SIG-M5 (cell line): ENCODE measurements around the gene RNF217.
"Not testable (repeated sequence)": the region's sequence is repeated elsewhere in the genome, so short reads cannot be mapped to it uniquely, and the experiment has no call there.

Experiments
- DNase-seq: peaks from one replicate; lab custom pipeline; 2025; lab: John Stamatoyannopoulos, UW

Gene RNF217

DNA sequence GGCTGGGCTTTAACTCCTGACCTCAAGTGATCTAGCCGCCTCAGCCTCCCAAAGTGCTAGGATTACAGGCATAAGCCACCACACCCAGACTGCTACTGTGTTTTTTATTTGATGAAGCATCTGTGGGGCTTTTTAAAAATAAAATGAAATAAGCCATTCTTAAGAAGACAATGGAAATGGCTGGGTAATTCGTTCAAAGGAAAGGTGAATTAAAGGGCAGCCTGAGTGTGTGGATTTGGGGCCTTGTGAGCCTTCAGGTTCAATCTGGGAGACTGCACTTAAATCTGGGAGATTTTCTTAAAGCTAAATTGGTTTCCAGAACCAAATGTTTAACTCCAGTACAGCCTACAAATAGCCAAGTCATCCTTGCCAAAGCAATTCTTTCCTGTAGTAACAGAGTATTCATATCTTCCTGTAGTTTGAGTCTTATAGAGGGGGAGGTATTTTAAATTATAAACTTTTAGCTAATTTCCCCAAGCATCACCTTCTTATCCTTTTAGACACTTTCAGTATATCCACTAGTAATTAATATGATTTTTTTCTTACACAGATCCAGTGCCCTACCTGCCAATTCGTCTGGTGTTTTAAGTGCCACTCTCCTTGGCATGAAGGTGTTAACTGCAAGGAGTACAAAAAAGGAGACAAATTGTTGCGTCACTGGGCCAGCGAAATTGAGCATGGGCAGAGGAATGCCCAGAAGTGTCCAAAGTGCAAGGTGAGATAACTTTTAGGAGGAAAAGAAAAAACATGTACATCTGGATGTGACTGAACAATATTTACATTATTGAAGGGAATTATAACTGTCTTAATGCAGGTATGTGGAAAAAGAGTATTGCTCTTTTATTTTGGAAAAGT lies 95.4 kb downstream of the RNF217 start:
- no peak for DNase-seq

DNA sequence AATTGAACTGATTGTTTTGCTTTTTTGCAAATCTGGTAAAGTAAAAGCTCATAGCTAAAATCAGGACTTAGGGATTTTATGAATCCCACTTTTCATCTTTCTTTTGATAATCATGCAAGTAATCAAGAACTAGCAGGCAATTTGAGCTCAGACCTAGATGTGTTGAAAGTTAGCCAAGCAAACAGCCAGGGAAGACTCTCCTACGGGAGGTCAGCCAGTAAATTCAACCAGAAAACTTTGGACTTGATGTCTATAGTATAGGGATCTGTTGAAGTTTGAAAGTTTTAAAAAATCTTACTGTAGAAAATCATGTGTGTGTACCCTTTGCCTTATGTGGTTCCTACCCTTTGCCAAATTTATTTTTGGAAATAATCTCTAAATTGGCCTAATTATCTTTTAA lies 96.3 kb downstream of the RNF217 start:
- no peak for DNase-seq

DNA sequence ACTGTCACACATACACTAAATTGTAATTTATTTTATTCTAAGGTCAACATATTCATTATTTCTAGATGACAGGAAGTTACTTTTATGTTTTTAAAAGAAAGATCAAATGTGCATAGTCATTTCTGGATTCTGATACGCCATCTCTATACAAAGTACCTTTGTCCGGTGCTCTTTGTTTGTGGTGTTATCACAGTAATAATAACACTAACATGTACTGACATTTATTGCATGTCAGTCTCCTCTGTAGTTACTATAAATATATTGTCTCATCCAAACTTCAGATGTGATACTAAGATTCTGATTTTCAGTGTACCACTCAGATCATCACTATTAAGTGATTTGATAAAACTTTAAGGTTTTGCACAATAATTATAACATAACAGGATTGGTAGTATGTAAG lies 101.1 kb downstream of the RNF217 start:
- no peak for DNase-seq

DNA sequence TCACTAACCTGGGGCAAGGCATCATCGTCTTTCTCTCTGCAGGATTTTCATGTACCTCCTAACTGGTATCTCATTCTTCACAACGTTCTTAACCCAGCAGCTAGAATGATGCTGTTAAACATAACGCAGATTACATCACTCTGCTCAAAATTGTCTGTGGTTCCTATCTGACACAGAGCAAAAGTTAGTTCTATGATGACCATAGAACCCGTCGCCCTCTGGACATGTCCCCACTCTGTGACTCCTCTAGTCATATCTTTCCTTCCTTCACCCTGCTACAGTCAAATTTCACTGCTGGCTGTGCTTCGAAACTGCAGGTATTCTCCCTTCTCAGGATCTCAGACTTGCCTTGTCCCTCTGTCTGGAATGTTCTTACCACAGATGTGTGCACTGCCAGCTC lies 103.9 kb downstream of the RNF217 start:
- DNase-seq, result no peak

DNA sequence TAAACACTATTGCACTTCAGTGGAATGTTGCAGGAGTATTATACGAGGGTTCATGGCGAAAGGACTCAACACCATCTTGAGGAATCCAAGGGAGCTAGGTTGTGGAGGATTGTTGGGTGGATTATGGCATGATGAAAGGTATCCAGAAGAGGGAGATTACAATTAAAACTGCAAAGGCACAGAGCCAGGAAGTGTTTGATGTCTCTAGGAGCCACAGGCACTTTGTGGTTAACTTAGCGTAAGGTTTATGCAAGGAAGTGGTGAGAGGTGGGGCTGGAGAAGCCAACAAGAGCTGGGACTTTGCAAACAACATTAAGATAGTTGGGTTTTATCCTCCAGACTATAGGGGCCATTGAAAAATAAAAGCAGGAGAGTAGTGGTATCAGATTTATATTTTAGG lies 104.7 kb downstream of the RNF217 start:
- DNase-seq, result no peak

DNA sequence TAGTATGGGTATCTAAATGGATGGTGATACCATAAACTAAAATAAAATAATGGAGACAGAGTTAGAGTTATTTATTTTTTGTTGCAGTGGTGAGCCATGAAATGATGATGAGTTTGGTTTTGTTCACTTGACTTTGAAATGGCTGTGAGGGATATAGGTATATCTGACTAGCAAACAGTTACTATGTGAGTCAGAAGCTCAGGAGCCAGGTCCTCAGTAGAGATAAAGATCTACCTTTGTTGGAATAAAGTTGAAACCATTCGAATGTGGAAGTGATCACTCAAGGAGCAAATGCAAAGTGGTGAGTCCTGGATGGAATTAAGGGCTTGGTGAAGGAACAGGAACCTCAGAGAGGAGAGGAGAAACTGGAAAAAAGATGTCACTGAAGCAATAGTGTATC lies 105.3 kb downstream of the RNF217 start:
- DNase-seq, result no peak

DNA sequence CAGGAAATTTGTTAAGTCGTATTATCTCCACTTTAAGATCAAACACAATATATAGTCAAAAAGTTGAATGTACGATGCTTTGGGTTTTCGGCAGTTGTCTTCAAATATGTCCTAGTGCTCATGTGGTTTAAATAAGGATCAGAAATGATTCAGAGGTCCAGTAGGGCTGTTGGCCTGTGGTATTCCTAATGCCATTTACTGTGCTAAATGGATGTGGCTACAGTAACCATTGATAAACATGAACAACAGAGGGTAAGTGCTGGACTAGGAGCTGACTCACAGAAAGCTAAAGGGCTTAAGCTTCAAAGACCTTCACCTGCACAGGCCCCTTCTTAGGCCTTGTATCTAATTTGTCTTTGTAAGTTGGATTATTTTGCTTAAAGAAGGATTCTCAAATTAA lies 110.8 kb downstream of the RNF217 start:
- DNase-seq, result no peak

DNA sequence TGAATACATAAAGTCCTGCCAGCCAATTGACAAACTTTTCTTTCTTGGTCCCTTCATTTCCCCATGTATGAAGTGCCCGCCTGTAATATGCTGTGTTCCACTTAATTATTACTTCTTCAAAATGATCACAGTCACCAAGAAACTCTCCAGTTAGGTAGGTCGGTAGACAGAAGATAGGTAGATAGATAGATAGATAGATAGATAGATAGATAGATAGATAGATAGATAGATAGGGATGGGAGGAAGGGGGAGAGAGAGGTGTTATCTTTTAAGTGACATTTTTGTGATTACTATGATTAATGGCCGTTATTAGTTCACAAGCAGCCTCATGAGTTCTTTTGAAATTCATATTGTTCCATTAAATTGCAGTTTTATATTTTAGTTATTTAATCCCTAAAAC lies 111.9 kb downstream of the RNF217 start:
- no peak for DNase-seq

DNA sequence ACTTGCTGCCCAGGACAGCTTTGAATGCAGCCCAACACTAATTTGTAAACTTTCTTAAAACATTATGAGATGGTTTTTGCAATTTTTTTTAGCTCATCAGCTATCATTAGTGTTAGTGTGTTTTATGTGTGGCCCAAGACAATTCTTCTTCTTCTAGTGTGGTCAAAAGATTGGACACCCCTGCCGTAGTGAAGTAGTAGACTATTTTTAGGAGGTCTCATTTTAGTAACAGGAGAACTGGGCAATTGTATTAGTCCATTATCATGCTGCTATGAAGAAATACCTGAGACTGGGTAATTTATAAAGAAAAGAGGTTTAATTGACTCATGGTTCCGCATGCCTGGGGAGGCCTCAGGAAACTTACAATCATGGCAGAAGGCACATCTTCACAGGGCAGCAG lies 112.8 kb downstream of the RNF217 start:
- not testable (repeated sequence) for DNase-seq

DNA sequence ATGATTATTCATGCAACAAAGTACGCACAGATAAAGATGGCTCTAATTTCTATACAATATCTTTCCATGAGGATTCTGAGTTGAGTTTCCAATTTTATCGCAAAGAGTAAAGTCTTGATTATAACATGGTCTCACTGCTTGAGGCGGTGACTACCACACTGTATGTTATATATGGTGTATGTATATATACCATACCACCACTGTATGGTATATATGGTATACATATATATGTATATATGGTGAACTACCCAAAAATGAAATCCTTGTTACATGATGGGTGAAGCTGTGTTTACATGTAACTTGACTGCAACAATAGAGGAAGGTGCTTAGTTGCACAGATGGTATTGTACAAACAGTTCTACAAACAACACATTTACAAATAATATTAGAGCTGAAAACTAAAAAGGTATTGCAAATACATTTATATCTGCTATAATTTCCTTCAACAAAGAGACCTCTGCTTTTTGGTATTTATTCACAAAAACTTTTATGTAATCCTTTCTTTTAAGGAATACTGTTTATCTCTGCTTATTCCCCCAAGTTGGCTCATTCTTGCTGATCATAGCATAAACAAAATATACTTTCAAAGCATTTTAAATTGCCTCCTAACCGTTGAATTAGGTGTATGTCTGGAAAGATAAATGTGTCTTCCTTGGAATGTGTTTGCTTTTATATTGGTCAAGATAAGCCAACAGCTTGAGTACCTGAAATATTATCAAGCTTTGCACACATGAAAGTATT lies 113.7 kb downstream of the RNF217 start:
- no peak for DNase-seq

DNA sequence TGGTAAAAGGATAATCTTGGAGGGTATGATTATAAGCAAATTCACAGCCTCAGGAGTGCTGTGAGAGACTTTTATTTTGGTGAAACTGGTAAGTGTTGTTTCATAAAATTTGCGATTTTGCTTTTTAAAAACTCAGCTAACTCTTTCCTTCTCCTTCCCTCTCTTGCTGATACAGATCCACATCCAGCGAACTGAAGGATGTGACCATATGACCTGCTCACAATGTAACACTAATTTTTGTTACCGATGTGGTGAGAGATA lies 114.2 kb downstream of the RNF217 start:
- no peak for DNase-seq

DNA sequence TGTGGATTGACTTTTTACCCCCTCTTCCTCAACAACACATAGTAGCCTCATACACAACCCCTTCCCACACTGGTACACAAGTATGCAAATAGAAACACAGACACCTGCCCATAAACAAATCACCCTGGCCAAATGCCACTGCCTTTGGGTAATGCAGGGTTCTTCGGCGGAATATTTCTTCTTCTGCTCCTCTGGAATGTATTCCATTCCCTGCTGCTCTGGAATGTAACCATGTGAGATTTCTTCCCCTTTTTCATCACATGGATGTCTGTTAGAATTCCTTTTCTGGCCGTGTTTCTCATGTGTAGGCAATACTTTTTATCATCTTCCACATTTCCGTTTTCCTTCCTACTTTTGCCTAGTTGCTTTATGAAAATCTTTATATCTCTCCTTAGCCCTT lies 115.2 kb downstream of the RNF217 start:
- DNase-seq, result no peak

DNA sequence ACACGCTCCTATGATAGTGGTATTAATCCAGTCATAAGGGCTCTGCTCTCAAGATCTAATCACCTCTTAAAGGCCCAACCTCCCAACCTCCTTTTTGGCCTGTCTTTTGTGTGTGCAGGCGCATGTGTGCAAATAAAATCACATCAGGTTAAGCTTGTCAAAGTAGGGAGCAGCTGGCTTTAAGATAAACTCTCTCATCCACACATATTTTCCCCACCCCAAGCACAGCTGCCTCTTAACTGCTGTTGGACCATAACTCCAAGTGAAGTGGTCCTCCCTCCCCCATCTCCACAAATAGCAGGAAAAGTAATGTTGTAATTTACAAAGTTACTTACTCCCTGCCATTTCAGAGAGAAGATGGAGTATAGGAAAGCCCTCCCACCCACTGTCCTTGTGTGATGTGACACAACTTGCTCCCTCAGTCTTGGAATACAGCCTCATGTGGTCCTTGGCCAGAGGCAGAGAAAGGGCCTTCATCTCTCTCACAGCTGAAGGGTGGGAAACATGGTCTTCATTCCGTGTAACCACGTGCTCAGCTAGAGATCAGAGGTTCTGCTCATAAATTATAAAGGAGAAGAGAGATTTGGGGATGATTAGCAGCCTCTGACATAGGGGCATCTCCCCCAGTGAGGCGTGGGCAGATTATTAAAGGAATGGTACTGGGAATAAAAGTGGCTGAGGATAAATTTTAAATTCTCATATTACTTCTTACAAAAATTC lies 116.5 kb downstream of the RNF217 start:
- no peak for DNase-seq

DNA sequence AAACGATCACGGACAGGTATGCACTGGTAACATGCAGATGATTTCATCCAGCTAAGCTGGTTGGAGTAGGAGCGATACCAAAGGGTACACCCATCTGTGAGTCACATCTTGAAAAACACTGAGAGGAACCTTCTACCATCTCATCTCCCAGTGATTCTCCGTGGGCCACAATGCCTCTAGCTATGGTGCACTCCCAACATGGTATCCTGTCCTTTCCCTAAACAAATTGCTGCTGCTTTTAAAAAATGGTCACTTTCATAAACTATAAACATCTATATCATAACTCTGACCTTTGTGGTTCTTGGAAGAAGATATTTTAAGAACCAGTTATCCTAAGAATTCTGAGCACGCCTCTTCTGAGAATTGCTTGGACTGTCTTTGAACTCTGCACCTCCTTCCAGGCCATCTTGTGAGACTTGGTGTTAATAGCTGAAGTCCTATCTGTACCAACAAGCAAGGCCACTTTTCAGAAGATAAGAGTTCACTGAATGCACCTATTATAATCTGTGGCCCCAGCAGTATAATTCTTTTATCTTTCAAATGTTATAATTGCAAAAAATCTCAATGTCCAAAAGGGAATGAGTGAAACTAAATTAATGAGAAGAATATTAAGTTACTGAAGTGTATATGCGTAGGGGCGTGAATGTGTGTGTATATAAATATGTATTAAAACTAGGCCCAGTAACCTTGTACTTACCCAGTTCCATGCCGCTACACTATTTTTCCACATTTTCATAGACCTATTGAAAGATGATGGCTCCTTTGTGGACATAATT lies 120.9 kb downstream of the RNF217 start:
- no peak for DNase-seq

DNA sequence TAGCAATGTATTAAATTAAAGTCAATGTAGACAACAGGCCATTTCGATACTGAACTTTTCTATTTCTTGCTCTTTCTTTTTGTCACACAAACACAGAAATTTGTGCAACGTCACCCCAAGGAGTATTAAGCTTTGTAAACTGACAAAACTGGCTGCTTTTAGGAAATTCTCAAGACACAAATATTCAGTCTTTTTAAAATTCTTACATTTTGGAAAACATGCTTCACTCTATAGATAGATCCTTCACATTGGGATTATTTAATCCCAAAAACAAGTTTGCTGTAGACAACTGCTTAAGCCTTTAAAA lies 121.4 kb downstream of the RNF217 start:
- no peak for DNase-seq

DNA sequence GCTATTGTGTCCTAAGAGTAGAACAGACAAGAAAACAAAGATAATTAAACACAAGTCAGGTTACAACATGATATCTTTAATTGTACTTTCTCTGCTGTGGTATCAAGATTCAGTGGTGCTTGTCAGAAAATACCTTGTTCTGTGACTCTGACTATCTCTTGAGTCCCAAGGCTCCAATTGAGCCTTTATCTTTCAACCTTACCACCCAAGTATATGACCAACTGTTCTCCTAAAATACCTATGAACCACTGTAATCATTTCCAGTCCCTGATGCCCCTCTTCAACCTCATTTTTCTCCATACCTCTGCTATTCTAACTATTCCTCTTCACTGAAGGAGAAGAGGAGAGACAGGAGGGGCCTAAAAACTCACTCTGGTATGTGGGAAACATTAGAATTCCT lies 124.5 kb downstream of the RNF217 start:
- DNase-seq, result no peak

DNA sequence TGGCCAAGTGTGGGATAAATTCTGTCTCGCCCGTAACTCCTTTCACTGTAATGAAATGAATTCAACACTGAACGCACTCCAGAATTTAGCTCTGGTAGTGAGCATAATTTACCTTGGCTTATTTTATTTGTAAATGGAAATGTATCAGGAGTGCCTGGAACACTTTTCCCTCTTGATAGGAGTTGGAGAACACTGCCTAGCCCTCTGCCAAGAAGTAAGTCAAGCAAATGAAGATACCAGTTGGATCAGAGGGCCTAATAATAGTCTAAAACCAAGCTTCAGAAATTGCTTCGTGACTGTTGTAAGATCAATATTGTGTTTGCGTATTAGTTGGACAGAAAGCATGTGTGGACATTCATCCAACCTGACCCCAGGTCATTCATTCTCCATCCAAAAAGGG lies 126.7 kb downstream of the RNF217 start:
- no peak for DNase-seq

DNA sequence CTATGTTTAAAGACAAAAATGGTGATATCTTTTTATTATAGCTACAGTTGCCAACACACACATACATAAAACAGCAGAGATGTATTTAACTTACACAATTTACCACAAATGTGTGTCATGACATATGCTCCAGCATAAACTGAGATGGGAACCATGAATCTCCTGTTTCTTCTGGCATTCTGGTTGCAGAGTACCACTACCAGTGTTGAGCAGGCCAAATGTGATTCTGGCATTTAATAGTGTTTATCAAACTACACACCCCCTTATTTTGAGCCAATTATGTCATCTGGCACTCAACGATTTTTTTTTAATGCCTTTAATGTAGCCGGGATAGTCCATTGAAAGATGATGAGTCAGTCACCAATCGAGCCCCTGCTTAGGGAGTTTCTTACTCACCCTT lies 132.3 kb downstream of the RNF217 start:
- DNase-seq, result no peak

DNA sequence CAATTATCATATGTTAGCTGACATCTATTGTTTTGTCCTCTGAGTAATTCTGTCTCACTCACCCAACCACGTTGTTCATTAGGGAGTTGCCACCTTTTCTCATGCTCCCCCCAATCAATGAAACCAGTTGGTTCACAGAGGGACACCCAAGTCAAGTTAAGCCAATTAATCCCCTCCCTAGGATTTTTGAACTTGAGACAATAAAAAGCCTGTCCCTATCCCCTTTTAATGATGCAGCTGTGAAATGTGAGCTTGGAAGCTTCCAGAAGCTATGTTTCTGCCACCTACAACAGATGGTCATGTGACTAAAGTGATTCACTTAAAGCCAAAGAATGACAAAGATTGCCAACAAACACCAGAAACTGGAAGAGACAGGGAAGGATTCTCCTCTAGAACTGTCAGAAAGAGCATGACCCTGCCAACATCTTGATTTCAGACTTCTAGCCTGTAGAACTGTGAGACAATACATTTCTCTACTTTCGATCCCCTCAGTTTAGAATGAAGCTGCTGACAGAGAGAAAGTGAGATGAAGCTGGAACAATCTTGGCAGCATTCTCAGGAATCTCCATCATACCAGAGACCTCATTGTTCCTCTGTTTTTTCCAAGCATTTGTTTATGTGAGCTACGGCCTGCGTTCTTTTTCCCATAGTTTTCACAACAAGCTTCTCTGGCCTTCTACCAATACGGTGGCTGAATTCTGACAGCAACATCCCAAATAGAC lies 133.5 kb downstream of the RNF217 start:
- DNase-seq, result no peak

DNA sequence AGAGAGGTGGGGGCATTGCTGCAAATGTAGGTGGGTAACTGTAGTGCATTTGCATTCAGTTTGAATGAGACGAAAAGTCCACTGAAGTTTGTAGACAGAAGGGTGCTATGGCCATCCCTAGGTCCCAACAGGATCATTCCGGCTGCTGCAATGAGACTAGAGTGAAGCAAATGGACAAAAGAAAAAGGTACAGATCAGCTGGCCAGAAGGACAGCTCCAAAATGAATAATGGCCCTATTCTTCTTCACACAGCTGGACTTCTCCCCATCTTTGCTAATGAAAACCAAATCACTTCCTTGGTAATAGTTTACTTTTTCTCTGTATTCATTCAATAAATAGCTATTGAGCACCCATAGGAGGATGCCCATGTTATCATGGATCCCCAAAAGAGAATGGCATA lies 134.9 kb downstream of the RNF217 start:
- DNase-seq, result no peak

DNA sequence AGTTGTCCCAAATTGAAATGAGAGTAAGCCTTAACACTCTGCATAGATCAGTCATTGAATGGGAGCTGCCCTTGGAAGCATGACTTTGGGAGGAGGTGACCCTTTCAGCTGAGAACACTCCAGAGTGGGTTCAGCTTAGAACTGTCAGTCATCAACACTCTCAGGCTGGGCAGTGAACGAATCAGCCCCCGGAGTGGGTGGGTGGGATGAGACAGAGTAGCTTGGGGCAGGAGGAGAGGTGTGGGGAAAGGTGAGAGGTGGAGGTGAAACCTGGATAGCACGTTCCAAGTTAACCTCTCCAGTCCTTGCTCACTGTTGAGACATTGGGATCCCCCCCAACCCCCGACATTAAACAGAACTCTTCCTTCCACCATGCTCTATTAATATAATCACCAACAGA lies 136.0 kb downstream of the RNF217 start:
- DNase-seq, result no peak
